Gastroesophageal sphincter (tissue), 4 donors: ENCODE data around the gene ZNF512. TPM values are rescaled to one million over a fixed set of nuclear protein-coding genes. Genes with fewer than 3 reads are reported as not detected.

Source experiments
- ATAC-seq: fragments of 150-250 bp; one replicate; pipeline ENCODE4 v1.9.1; 2016; ENCODE audit warnings: mild to moderate bottlenecking, moderate library complexity
- H3K27ac ChIP-seq, 4 donors: fragments of 200-600 bp; sonication (generic) in 3 of 4; 1 replicate in 3 of 4; 2 replicates in 1 of 4; pipeline ENCODE4 v1.5.1; 2016 to 2019
- H3K27me3 ChIP-seq: fragments of 200-600 bp; sonication (generic); one replicate; pipeline ENCODE4 v1.5.1; 2019
- H3K36me3 ChIP-seq, 2 donors: fragments of 200-600 bp; sonication (generic); one replicate each; pipeline ENCODE4 v1.5.1; 2019; ENCODE audit warnings: control low read depth in 1 of 2
- H3K4me1 ChIP-seq, 3 donors: fragments of 200-600 bp; sonication (generic); 1 replicate in 2 of 3; 2 replicates in 1 of 3; pipeline ENCODE4 v1.5.1; 2016 to 2019; ENCODE audit warnings: control low read depth in 2 of 3
- H3K4me3 ChIP-seq, 2 donors: fragments of 200-600 bp; sonication (generic); one replicate each; pipeline ENCODE4 v1.5.1; 2019; ENCODE audit warnings: mild to moderate bottlenecking in 1 of 2, moderate library complexity in 1 of 2
- H3K9me3 ChIP-seq, 3 donors: fragments of 200-600 bp; sonication (generic); one replicate each; pipeline ENCODE4 v1.5.1; 2017 to 2019; ENCODE audit warnings: control low read depth in 2 of 3
- CTCF ChIP-seq, 4 experiments: fragments of 200-600 bp in 2 of 4; fragments of 450-650 bp in 2 of 4; sonication (generic) in 1 of 4; IDR thresholded peaks; one replicate each; pipeline ENCODE4 v1.5.1; 2017 to 2019; ENCODE audit warnings: antibody characterized with exemption in 4 of 4, mild to moderate bottlenecking in 2 of 4, moderate library complexity in 2 of 4
- EP300 ChIP-seq: sonication (generic); formaldehyde crosslinking; IDR thresholded peaks from one replicate; pipeline ENCODE4 v1.6.1; 2017; ENCODE audit warnings: antibody characterized with exemption, mild to moderate bottlenecking
- POLR2A ChIP-seq, 2 donors: fragments of 450-650 bp; IDR thresholded peaks; one replicate each; pipeline ENCODE4 v1.6.1; 2017; ENCODE audit warnings: antibody characterized with exemption in 2 of 2, mild to moderate bottlenecking in 2 of 2, moderate library complexity in 1 of 2
- POLR2AphosphoS5 ChIP-seq: sonication (generic); formaldehyde crosslinking; IDR thresholded peaks from one replicate; pipeline ENCODE4 v1.6.1; 2017; ENCODE audit warnings: antibody characterized with exemption
- WGBS, 2 donors: methylation state at CpG; one replicate each; pipeline ENCODE4 v1.1.5; 2018; ENCODE audit warnings: low coverage in 1 of 2; 5-methylcytosine and 5-hydroxymethylcytosine counted together
- total RNA-seq, 4 donors: library from RNA; depleted of rRNA; stranded (reverse); fragments of >200 nt; gene quantifications; one replicate each; pipeline ENCODE4 v1.1.0, GENCODE V29; 2016

Gene ZNF512
- total RNA-seq, 4 donors from 2014 or later, result 32.3 to 52.1 (median 44.4) TPM

GRCh38 chr2:27638037-27638637 lies 55.3 kb downstream of the ZNF512 start:
- Histone ChIP-seq H3K4me1 (no peaks in the 10 kb centered on the region), H3K27me3 (no peaks in the 10 kb centered on the region), H3K9me3 (no peaks in the 10 kb centered on the region), H3K4me3 (no peak overlapping the region), H3K27ac (no peak overlapping the region), H3K36me3 (peaks cover 7 to 99% of the 10 kb centered on the region in 2 donors)
- ATAC-seq, result no peak
- TF ChIP-seq EP300 (no peak), POLR2AphosphoS5 (no peak), POLR2A (IDR thresholded peaks at IDR 0.05) (no peak), CTCF (IDR thresholded peaks at IDR 0.05) (no peak)
- 72 to 90% methylated on average over 3 of the region's 3 CpGs for WGBS, 2 donors

GRCh38 chr2:27638709-27639108 lies 55.9 kb downstream of the ZNF512 start:
- no peak overlapping the region for H3K4me3 ChIP-seq
- no peaks in the 10 kb centered on the region for H3K4me1 ChIP-seq
- 51 to 77% methylated on average over 3 of the region's 3 CpGs for WGBS, 2 donors
- H3K9me3 ChIP-seq, result no peaks in the 10 kb centered on the region
- TF ChIP-seq CTCF (IDR thresholded peaks at IDR 0.05) (no peak), POLR2AphosphoS5 (no peak), EP300 (no peak), POLR2A (IDR thresholded peaks at IDR 0.05) (no peak)
- no peak overlapping the region for H3K27ac ChIP-seq
- ATAC-seq, result no peak
- H3K36me3 ChIP-seq, result peaks cover 7 to 99% of the 10 kb centered on the region in 2 donors
- H3K27me3 ChIP-seq, result no peaks in the 10 kb centered on the region

GRCh38 chr2:27640722-27641245 lies 57.9 kb downstream of the ZNF512 start:
- Histone ChIP-seq H3K27me3 (no peaks in the 10 kb centered on the region), H3K9me3 (no peaks in the 10 kb centered on the region), H3K4me1 (no peaks in the 10 kb centered on the region), H3K4me3 (no peak overlapping the region), H3K27ac (no peak overlapping the region), H3K36me3 (peaks cover 3 to 99% of the 10 kb centered on the region in 2 donors)
- no peak for TF ChIP-seq EP300
- no peak for TF ChIP-seq CTCF (IDR thresholded peaks at IDR 0.05)
- no peak for ATAC-seq
- WGBS, 2 donors, result 68 to 83% methylated on average over 2 of the region's 2 CpGs

GRCh38 chr2:27645197-27645596 lies 62.4 kb downstream of the ZNF512 start:
- H3K4me1 ChIP-seq, result no peaks in the 10 kb centered on the region
- H3K9me3 ChIP-seq, result no peaks in the 10 kb centered on the region
- H3K4me3 ChIP-seq, result no peak overlapping the region
- no peaks in the 10 kb centered on the region for H3K27me3 ChIP-seq
- no peak for ATAC-seq
- TF ChIP-seq POLR2AphosphoS5 (no peak), POLR2A (IDR thresholded peaks at IDR 0.05) (no peak), EP300 (no peak), CTCF (IDR thresholded peaks at IDR 0.05) (no peak)
- no peak overlapping the region for H3K27ac ChIP-seq
- H3K36me3 ChIP-seq, result peaks cover 0 to 99% of the 10 kb centered on the region in 2 donors

GRCh38 chr2:27647289-27647688 lies 64.4 kb downstream of the ZNF512 start:
- no peak overlapping the region for H3K27ac ChIP-seq
- no peaks in the 10 kb centered on the region for H3K4me1 ChIP-seq
- H3K27me3 ChIP-seq, result no peaks in the 10 kb centered on the region
- no peak for ATAC-seq
- H3K36me3 ChIP-seq, result peaks cover 0 to 99% of the 10 kb centered on the region in 2 donors
- H3K4me3 ChIP-seq, result no peak overlapping the region
- H3K9me3 ChIP-seq, result no peaks in the 10 kb centered on the region
- TF ChIP-seq POLR2AphosphoS5 (no peak), CTCF (IDR thresholded peaks at IDR 0.05) (no peak), POLR2A (IDR thresholded peaks at IDR 0.05) (no peak), EP300 (no peak)
